HG02943 (cell line): ENCODE measurements around the gene CDK4.

Source experiments
- ATAC-seq: cut with Tn5 transposase; IDR thresholded peaks from one replicate; pipeline ENCODE4 v1.9.1; 2021; ENCODE audit warnings: mild to moderate bottlenecking, low read depth, moderate library complexity; ENCODE audit not compliant: unreplicated experiment

Gene CDK4

GRCh38 chr12:57772429-57773322 lies 20.6 kb upstream of the CDK4 start, which contains the start of gene EEF1AKMT3:
Gene EEF1AKMT3 (plus strand): TSS chr12:57772614. CDS start chr12:57772725, 111 bp downstream.
- ATAC-seq, result peak; percentile 26

GRCh38 chr12:57771873-57772428 lies 19.8 kb upstream of the CDK4 start, which contains the start of gene METTL1:
Gene METTL1 (minus strand): TSS chr12:57772105. CDS start chr12:57772083, 22 bp downstream.
- peak; percentile 91 for ATAC-seq

GRCh38 chr12:57771236-57771872 lies 19.2 kb upstream of the CDK4 start:
- ATAC-seq, result peak; percentile 75

GRCh38 chr12:57770734-57771133 lies 18.6 kb upstream of the CDK4 start:
- ATAC-seq, result no peak

- no peak for ATAC-seq
These were observed 17.5 kb upstream of the CDK4 start for GRCh38 chr12:57769594-57769993.

GRCh38 chr12:57767876-57768275 lies 15.8 kb upstream of the CDK4 start:
- ATAC-seq, result no peak

GRCh38 chr12:57767305-57767698 lies 15.2 kb upstream of the CDK4 start:
- ATAC-seq, result no peak

GRCh38 chr12:57766464-57767304 lies 14.6 kb upstream of the CDK4 start, which contains the start of gene CYP27B1:
Gene CYP27B1 (minus strand): TSS chr12:57767078. CDS start chr12:57767041, 37 bp downstream.
- ATAC-seq, result no peak

GRCh38 chr12:57765698-57766463 lies 13.8 kb upstream of the CDK4 start:
- ATAC-seq, result no peak

GRCh38 chr12:57765003-57765697 lies 13.0 kb upstream of the CDK4 start:
- no peak for ATAC-seq

GRCh38 chr12:57764662-57765002 lies 12.5 kb upstream of the CDK4 start:
- no peak for ATAC-seq

GRCh38 chr12:57763881-57764661 lies 12.0 kb upstream of the CDK4 start:
- ATAC-seq, result no peak

- no peak for ATAC-seq
These were observed 10.4 kb upstream of the CDK4 start for GRCh38 chr12:57762463-57762862.

- no peak for ATAC-seq
These were observed 9.4 kb upstream of the CDK4 start for GRCh38 chr12:57761391-57761998.

- no peak for ATAC-seq
These were observed 8.4 kb upstream of the CDK4 start for GRCh38 chr12:57760347-57760982.

- ATAC-seq, result no peak
These were observed 7.4 kb upstream of the CDK4 start for GRCh38 chr12:57759360-57759980.
